Esophagus (tissue), 2 donors: ENCODE measurements around the gene PLCB3. TPM values are rescaled to one million over a fixed set of nuclear protein-coding genes. Genes with fewer than 3 reads are reported as not detected.
"Not testable (repeated sequence)": the region's sequence is repeated elsewhere in the genome, so short reads cannot be mapped to it uniquely, and the experiment has no call there.

Experiments
- H3K27ac ChIP-seq, 2 donors: one replicate each; pipeline ENCODE4 v1.5.1; 2013; ENCODE audit warnings: low read depth in 2 of 2, mild to moderate bottlenecking in 2 of 2, inconsistent platforms in 1 of 2, low read length in 1 of 2, moderate library complexity in 1 of 2
- H3K27me3 ChIP-seq, 2 donors: one replicate each; pipeline ENCODE4 v1.6.1; 2013; ENCODE audit warnings: low read length in 2 of 2, control low read depth in 1 of 2, mild to moderate bottlenecking in 1 of 2; ENCODE audit not compliant: insufficient read depth in 2 of 2, control insufficient read depth in 1 of 2
- H3K36me3 ChIP-seq, 2 donors: one replicate each; pipeline ENCODE4 v1.6.1; 2013; ENCODE audit warnings: low read length in 1 of 2; ENCODE audit not compliant: control insufficient read depth in 2 of 2, insufficient read depth in 2 of 2
- H3K4me1 ChIP-seq, 2 donors: one replicate each; pipeline ENCODE4 v1.6.1; 2013; ENCODE audit warnings: low read length in 1 of 2; ENCODE audit not compliant: control insufficient read depth in 2 of 2, insufficient read depth in 2 of 2
- H3K4me3 ChIP-seq, 2 donors: one replicate each; pipeline ENCODE4 v1.5.1; 2013; ENCODE audit warnings: low read length in 2 of 2, mild to moderate bottlenecking in 2 of 2, low read depth in 1 of 2, moderate library complexity in 1 of 2
- H3K9me3 ChIP-seq, 2 donors: one replicate each; pipeline ENCODE4 v1.6.1; 2013; ENCODE audit warnings: mild to moderate bottlenecking in 2 of 2, low read depth in 1 of 2, low read length in 1 of 2, moderate library complexity in 1 of 2; ENCODE audit not compliant: control insufficient read depth in 2 of 2, insufficient read depth in 1 of 2
- WGBS, 2 donors: extraction: QIAGEN DNeasy Blood & Tissue Kit; methylation state at CpG; one replicate each; pipeline ENCODE4 v1.1.7; 2013; 5-methylcytosine and 5-hydroxymethylcytosine counted together
- polyA plus RNA-seq, 2 donors: library from polyadenylated mRNA; stranded (reverse); fragments of 200-250 nt; gene quantifications; one replicate each; pipeline ENCODE4 v1.2.3, GENCODE V29; 2013
- donor health status: healthy with polysubstance abuse.
- donor health status: Bipolar disorder and iron deficiency.

The PLCB3 gene
- polyA plus RNA-seq, 2 donors = 24.6 to 37.4 TPM

GRCh38 chr11:64305691-64306562 is 54.6 kb downstream of the PLCB3 start:
- H3K27me3 ChIP-seq = no peaks in the 10 kb centered on the region
- H3K27ac ChIP-seq = peak overlapping the region; percentile 88 to 94
- WGBS, 2 donors = 0 to 1% methylated on average over 61 to 71 of the region's 71 CpGs
- H3K4me3 ChIP-seq = peak overlapping the region; percentile 59 to 74
- peaks cover 6 to 12% of the 10 kb centered on the region in 2 donors for H3K4me1 ChIP-seq
- H3K36me3 ChIP-seq = peaks cover 0 to 7% of the 10 kb centered on the region in 2 donors
- no peaks in the 10 kb centered on the region for H3K9me3 ChIP-seq

- Histone ChIP-seq H3K4me3 (peak overlapping the region; percentile 59 to 74), H3K27me3 (no peaks in the 10 kb centered on the region), H3K9me3 (no peaks in the 10 kb centered on the region), H3K4me1 (peaks cover 6 to 17% of the 10 kb centered on the region in 2 donors), H3K36me3 (peaks cover 0 to 7% of the 10 kb centered on the region in 2 donors), H3K27ac (peak overlapping the region; percentile 88 to 94)
- WGBS, 2 donors = 19 to 22% methylated on average over 9 of the region's 9 CpGs
Observed at GRCh38 chr11:64306563-64306875, 55.2 kb downstream of the PLCB3 start.

DNA sequence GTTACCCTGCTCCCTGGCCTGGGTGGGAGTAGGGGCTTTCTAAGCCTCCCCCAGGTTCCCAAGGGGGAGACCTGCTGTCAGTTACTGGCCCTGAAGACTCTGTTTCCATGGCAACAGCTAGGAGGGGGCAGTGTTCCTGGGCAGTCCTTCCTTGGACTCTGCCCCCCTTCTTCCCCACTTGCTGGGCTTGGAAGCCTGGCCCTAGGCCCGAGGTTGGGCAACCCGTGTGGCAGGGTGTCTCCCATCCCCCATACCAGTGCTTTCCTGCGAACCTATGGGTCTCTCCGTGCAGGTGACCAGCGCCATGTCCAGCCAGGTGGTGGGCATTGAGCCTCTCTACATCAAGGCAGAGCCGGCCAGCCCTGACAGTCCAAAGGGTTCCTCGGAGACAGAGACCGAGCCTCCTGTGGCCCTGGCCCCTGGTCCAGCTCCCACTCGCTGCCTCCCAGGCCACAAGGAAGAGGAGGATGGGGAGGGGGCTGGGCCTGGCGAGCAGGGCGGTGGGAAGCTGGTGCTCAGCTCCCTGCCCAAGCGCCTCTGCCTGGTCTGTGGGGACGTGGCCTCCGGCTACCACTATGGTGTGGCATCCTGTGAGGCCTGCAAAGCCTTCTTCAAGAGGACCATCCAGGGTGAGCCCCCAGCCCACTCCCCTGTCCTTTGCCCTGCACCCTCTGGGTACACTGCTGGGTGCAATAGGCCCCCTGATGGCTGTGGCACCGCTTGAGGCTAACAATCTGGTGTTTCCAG is 55.7 kb downstream of the PLCB3 start:
- 69 to 76% methylated on average over 13 to 15 of the region's 15 CpGs for WGBS, 2 donors
- peaks cover 0 to 7% of the 10 kb centered on the region in 2 donors for H3K36me3 ChIP-seq
- H3K9me3 ChIP-seq = no peaks in the 10 kb centered on the region

GRCh38 chr11:64307795-64308194 is 56.5 kb downstream of the PLCB3 start:
- H3K27ac ChIP-seq, H3K27me3 ChIP-seq, H3K4me3 ChIP-seq, H3K9me3 ChIP-seq: not testable (repeated sequence)
- peaks cover 6 to 19% of the 10 kb centered on the region in 2 donors for H3K4me1 ChIP-seq
- 82 to 89% methylated on average over 5 of the region's 5 CpGs for WGBS, 2 donors
- H3K36me3 ChIP-seq = peaks cover 0 to 10% of the 10 kb centered on the region in 2 donors

More for the DNA sequence above, 55.7 kb downstream of the PLCB3 start:
- H3K4me3 ChIP-seq = peak overlapping the region; percentile 59 to 74
- peak overlapping the region; percentile 88 to 94 for H3K27ac ChIP-seq
- H3K27me3 ChIP-seq = no peaks in the 10 kb centered on the region
- H3K4me1 ChIP-seq = peaks cover 6 to 17% of the 10 kb centered on the region in 2 donors

DNA sequence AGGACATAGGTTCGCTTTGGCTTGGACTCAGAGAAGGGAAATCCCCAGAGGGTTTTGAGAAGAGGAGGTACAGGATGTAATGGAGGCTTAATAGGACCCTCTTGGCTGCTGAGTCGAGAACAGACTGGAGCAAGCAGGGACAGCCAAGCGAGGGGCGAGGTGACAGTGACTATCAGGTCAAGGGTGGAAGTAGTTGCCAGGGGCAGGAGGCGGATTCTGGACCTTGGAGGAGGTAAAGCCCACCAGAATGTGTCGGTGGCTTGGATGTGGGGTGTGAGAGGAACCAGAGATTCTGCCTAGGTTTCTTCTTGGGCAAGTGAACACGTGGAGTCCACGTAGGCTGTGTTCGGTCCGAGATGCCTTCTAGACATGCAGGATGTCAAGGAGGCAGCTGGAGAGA is 61.6 kb downstream of the PLCB3 start:
- whole genome bisulfite sequencing, 2 donors = 62 to 70% methylated on average over 10 of the region's 10 CpGs
- no peaks in the 10 kb centered on the region for H3K27me3 ChIP-seq
- H3K27ac ChIP-seq = peak overlapping the region; percentile 37 to 71
- H3K4me1 ChIP-seq = peaks cover 0 to 14% of the 10 kb centered on the region in 2 donors
- H3K36me3 ChIP-seq = peaks cover 0 to 21% of the 10 kb centered on the region in 2 donors
- H3K4me3 ChIP-seq = no peak overlapping the region
- H3K9me3 ChIP-seq = no peaks in the 10 kb centered on the region

DNA sequence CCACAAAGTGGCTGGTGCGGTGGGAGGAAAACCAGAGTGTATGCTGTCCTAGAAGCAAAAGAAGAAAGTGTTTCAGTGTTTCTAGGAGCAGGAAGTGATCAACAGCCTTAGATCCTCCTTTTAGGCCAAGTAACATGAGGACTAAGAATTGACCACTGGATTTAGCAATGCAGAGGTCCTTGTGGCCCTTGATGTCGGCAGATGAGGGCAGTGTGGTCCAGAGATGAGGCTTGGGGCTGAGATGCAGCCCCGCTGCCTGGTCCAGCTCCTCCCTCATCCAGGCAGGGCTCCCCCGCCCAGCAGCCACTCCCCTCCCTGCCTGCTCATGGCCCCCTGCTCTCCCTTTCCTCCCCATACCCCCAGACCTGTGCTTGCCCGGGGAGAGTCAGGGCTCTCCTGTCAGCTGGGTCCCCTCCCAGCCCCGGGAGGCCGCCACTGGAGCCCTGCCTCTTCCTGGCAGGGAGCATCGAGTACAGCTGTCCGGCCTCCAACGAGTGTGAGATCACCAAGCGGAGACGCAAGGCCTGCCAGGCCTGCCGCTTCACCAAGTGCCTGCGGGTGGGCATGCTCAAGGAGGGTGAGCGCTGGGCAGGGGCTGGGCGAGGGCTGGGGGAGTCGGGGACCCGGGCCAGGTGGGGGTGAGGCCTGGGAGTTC is 62.3 kb downstream of the PLCB3 start:
- H3K9me3 ChIP-seq = no peaks in the 10 kb centered on the region
- 46 to 54% methylated on average over 18 of the region's 18 CpGs for WGBS, 2 donors
- no peaks in the 10 kb centered on the region for H3K27me3 ChIP-seq
- no peak overlapping the region for H3K4me3 ChIP-seq
- H3K36me3 ChIP-seq = peaks cover 0 to 21% of the 10 kb centered on the region in 2 donors
- H3K27ac ChIP-seq = peak overlapping the region; percentile 37 to 71
- H3K4me1 ChIP-seq = peaks cover 0 to 14% of the 10 kb centered on the region in 2 donors

DNA sequence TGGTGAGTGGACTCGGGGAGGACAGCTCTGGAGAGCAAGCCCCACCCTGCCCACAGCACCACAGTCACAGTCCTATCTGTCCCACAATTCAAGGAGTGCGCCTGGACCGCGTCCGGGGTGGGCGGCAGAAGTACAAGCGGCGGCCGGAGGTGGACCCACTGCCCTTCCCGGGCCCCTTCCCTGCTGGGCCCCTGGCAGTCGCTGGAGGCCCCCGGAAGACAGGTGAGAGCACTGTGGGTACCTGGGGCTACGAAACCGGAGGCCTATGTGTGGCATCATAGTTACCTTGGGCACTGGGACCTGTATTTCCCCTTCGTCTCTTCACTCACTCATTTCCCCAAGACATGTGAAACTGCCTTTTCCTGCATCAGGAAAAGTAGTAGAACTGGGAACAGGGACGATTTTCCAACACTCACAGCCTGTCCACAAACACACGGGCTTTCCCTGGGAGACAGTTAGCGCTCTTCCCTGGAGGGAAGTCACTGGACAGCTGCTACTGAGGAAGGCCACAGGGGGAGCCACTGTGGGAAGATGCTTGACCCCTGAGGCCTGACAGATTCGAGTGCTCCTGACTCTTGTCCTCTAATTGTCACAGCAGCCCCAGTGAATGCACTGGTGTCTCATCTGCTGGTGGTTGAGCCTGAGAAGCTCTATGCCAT is 62.9 kb downstream of the PLCB3 start:
- Histone ChIP-seq H3K36me3 (peaks cover 0 to 21% of the 10 kb centered on the region in 2 donors), H3K9me3 (no peaks in the 10 kb centered on the region), H3K27ac (peak overlapping the region; percentile 36 to 71), H3K27me3 (no peaks in the 10 kb centered on the region), H3K4me1 (peaks cover 0 to 20% of the 10 kb centered on the region in 2 donors), H3K4me3 (no peak overlapping the region)
- 75 to 78% methylated on average over 19 of the region's 19 CpGs for WGBS, 2 donors

- WGBS, 2 donors = 82 to 85% methylated on average over 24 of the region's 24 CpGs
- Histone ChIP-seq H3K9me3 (no peaks in the 10 kb centered on the region), H3K4me3 (no peak overlapping the region), H3K4me1 (peaks cover 0 to 24% of the 10 kb centered on the region in 2 donors), H3K27ac (no peak overlapping the region), H3K27me3 (no peaks in the 10 kb centered on the region), H3K36me3 (peaks cover 0 to 21% of the 10 kb centered on the region in 2 donors)
Observed at GRCh38 chr11:64314805-64315561, 63.7 kb downstream of the PLCB3 start.
